ENCODE measurements around the gene LINGO3. TPM values are rescaled to one million over a fixed set of nuclear protein-coding genes. Genes with fewer than 3 reads are reported as not detected.

The LINGO3 gene
- total and polyA plus RNA-seq, 2 donors (not counting 1 experiment from before 2014, with no cell fraction given): 1.1 to 3.9 TPM

- intact Hi-C loops (cut with micrococcal nuclease): no loop called here
Observed at GRCh38 chr19:2290441-2291184, 17.3 kb downstream of the LINGO3 start.

More at GRCh38 chr19:2290441-2291184, 17.3 kb downstream of the LINGO3 start:
- Histone ChIP-seq H3K4me3 (ENCODE audit: control extremely low read depth in 1 of 5, extremely low read depth in 1 of 5, insufficient read depth in 1 of 5, low read depth in 2 of 5, low read length in 4 of 5) (peak overlapping the region; percentile 30 to 82 (median 71)), H3K79me2 (ENCODE audit: control insufficient read depth, insufficient read depth, low read length) (peaks cover 65% of the 10 kb centered on the region), H3K27ac (ENCODE audit: low read length in 2 of 2) (peak overlapping the region in 1 of 2 donors; percentile 81), H3K9me3 (ENCODE audit: control extremely low read depth in 1 of 3, control insufficient read depth in 2 of 3, insufficient read depth in 1 of 3, low read length in 2 of 3) (no peaks in the 10 kb centered on the region), H3K27me3 (replicated peaks in 1 of 4; ENCODE audit: control extremely low read depth in 1 of 4, control insufficient read depth in 3 of 4, insufficient read depth in 4 of 4, low read length in 3 of 4) (no peaks in the 10 kb centered on the region), H3K36me3 (replicated peaks in 1 of 2; ENCODE audit: control extremely low read depth in 1 of 2, control insufficient read depth in 1 of 2, extremely low read depth in 1 of 2, insufficient read depth in 2 of 2, low read length in 1 of 2) (peaks cover 0 to 19% of the 10 kb centered on the region in 2 experiments), H4K20me1 (ENCODE audit: control insufficient read depth, insufficient read depth, low read length, poor library complexity, severe bottlenecking) (peaks cover 48% of the 10 kb centered on the region), H2AFZ (ENCODE audit: insufficient read depth, low read depth, low read length, poor library complexity, severe bottlenecking) (peak overlapping the region; percentile 50), H3K4me1 (ENCODE audit: control insufficient read depth in 2 of 2, insufficient read depth in 2 of 2, low read length in 2 of 2) (peaks cover 49 to 68% of the 10 kb centered on the region in 2 donors), H3K4me2 (replicated peaks; ENCODE audit: low read depth, low read length, poor library complexity, severe bottlenecking) (peak overlapping the region; percentile 82), H3K9ac (ENCODE audit: low read length) (peak overlapping the region; percentile 69)
- no peaks in the 10 kb centered on the region for H3K9me3 Mint-ChIP-seq (ENCODE audit: insufficient read depth)
- ATAC-seq (ENCODE audit: low read depth) (peak; percentile 9), DNase-seq (peak; percentile 76)
- H3K27me3 Mint-ChIP-seq: no peaks in the 10 kb centered on the region
- H3K27ac Mint-ChIP-seq: peak overlapping the region; percentile 89
- peak overlapping the region; percentile 89 for H3K4me3 Mint-ChIP-seq
- whole genome bisulfite sequencing (ENCODE audit: insufficient coverage): under 1% methylated on average over 82 of the region's 82 CpGs
- ChIA-PET CTCF (interaction anchor here (0.9 to 2.0 kb wide), 3 partner anchors 12 to 20 kb away, joined by 3 to 9 read pairs (median 5); no protein-coding TSS in a partner anchor), POLR2A (interaction anchor here (0.8 to 2.4 kb wide), 6 partner anchors 12 to 41 kb away, joined by 3 to 12 read pairs (median 4); no protein-coding TSS in a partner anchor)
- TF ChIP-seq CTCF (IDR thresholded peaks at IDR 0.05) (no peak), EZH2 (IDR thresholded peaks at IDR 0.05; ENCODE audit: borderline replicate concordance, insufficient read depth, low read depth, low read length, poor library complexity, severe bottlenecking) (no peak)
- peaks cover 57% of the 10 kb centered on the region for H3K4me1 Mint-ChIP-seq
